OCI-LY7 (cell line): ENCODE data around the gene METTL1.

ENCODE experiments used
- CTCF ChIP-seq: fragments of 200-600 bp; sonication (generic); conservative IDR thresholded peaks from 2 replicates; pipeline ENCODE4 v1.5.1; 2014; ENCODE audit warnings: mild to moderate bottlenecking, antibody characterized with exemption, low read length, moderate library complexity, mixed read lengths
- EZH2phosphoT487 ChIP-seq: fragments of 200-600 bp; sonication (generic); IDR thresholded peaks from 2 replicates; pipeline ENCODE4 v1.6.1; 2018; ENCODE audit warnings: low read depth, borderline replicate concordance, mild to moderate bottlenecking, mixed run types, antibody characterized with exemption, low read length, moderate library complexity, mixed read lengths

DNA sequence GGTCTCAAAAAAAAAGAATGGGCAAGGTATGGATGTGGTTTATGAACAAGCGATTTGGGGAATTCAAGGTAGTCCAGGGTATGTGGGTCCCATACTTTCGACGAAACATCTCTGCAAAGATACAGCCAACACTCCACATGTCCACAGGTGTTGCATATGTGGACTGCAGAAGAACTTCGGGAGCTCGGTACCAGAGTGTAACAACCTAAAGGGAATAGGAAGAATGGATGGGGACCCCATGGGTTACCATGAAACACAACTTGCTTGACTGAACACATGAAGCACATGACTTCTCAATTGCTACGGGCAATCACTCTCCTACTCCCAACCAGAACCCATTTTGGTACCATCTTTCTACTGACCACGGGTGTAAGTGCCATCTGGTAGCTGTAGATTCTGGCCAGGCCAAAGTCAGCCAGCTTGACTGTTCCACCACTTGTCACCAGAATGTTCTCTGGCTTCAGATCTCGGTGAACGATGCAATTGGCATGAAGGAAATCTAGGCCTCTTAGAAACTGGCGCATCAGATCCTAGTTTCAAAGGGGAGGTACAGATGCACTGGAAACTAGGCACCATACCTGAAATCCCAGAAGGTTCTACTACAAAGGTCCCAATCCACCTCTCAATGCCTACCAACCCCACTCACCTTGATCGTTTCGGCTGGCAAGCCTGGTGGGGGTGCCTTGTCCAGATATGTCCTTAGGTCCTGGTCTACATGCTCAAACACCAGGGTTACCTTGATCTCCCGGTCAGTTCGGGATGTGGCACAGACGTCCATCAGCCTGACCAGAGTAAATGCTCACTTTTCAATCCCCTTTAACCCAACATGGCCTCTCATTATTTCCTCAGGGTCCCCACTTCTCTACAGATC is 21.1 kb downstream of the METTL1 start:
- no peak for TF ChIP-seq CTCF
- TF ChIP-seq EZH2phosphoT487, result no peak
